K562 (cell line): Measurements from ENCODE around the gene PRKCE.

Experiments
- ADNP ChIP-seq: fragments of 200-800 bp; sonication (Bioruptor generic); IDR thresholded peaks from 2 replicates; pipeline ENCODE4 v1.6.1; 2016; ENCODE audit warnings: missing genetic modification characterization, missing compliant biosample characterization
- BCL6 ChIP-seq: fragments of 250-450 bp; sonication (Bioruptor Pico); IDR thresholded peaks from 2 replicates; pipeline ENCODE4 v1.4.0; 2020
- FOXM1 ChIP-seq, 2 experiments: fragments of 450-650 bp in 1 of 2; sonication (generic) in 1 of 2; formaldehyde crosslinking in 1 of 2; IDR thresholded peaks; 2 replicates each; pipeline versions ENCODE4 v1.6.1 to v1.9.0; 2017 to 2022; ENCODE audit warnings: low read depth in 2 of 2, mild to moderate bottlenecking in 2 of 2, missing genetic modification reagents in 1 of 2, moderate library complexity in 1 of 2
- MECOM ChIP-seq: fragments of 250-450 bp; sonication (Bioruptor Pico); IDR thresholded peaks from 2 replicates; pipeline ENCODE4 v1.8.0; 2022; ENCODE audit warnings: inconsistent platforms
- MYC ChIP-seq, 2 experiments: fragments of 250-450 bp in 1 of 2; sonication (Bioruptor Pico) in 1 of 2; IDR thresholded peaks; 2 replicates each; pipeline versions ENCODE4 v1.5.1 to v1.6.1; 2012 to 2021; ENCODE audit warnings: low read depth in 2 of 2, borderline replicate concordance in 1 of 2, improper control_type of control experiment in 1 of 2, low read length in 1 of 2, mild to moderate bottlenecking in 1 of 2, moderate library complexity in 1 of 2
- REST ChIP-seq, 2 experiments: fragments of 450-650 bp; formaldehyde crosslinking in 1 of 2; IDR thresholded peaks; 2 replicates each; pipeline versions ENCODE4 v1.4.0 to v1.6.1; 2014 to 2020; ENCODE audit warnings: mild to moderate bottlenecking in 2 of 2, borderline replicate concordance in 1 of 2, low read depth in 1 of 2
- TCF3 ChIP-seq: sonication (generic); formaldehyde crosslinking; IDR thresholded peaks from 2 replicates; pipeline ENCODE4 v1.4.0; 2020; ENCODE audit warnings: mild to moderate bottlenecking, missing genetic modification reagents
- TF ChIP-seq, protein P1 (sequence below), 3 experiments: IDR thresholded peaks in 2 of 3; conservative IDR thresholded peaks in 1 of 3; 2 replicates each; pipeline ENCODE4 v1.5.1; 2011 to 2012; ENCODE audit warnings: low read length in 3 of 3, mild to moderate bottlenecking in 3 of 3, control low read depth in 2 of 3, improper control_type of control experiment in 1 of 3, inconsistent platforms in 1 of 3, low read depth in 1 of 3, mixed read lengths in 1 of 3, moderate library complexity in 1 of 3; ENCODE audit not compliant: insufficient read depth in 2 of 3
- TF ChIP-seq, protein P2 (sequence below): sonication (generic); formaldehyde crosslinking; IDR thresholded peaks from 2 replicates; pipeline ENCODE4 v1.8.0; 2022; ENCODE audit warnings: missing genetic modification reagents, mild to moderate bottlenecking, moderate library complexity, borderline replicate concordance
- TF ChIP-seq, protein P3 (sequence below), 2 experiments: fragments of 450-650 bp in 1 of 2; IDR thresholded peaks; 2 replicates each; pipeline ENCODE4 v1.6.1; 2011 to 2017; ENCODE audit warnings: low read depth in 2 of 2, antibody characterized with exemption in 1 of 2, borderline replicate concordance in 1 of 2, low read length in 1 of 2, mild to moderate bottlenecking in 1 of 2, mixed read lengths in 1 of 2; ENCODE audit not compliant: control insufficient read depth in 1 of 2
- TF ChIP-seq, protein P4 (sequence below), 2 experiments: fragments of 450-650 bp; IDR thresholded peaks; 2 replicates each; pipeline ENCODE4 v1.6.1; 2018; ENCODE audit warnings: mild to moderate bottlenecking in 2 of 2, low read depth in 1 of 2; ENCODE audit not compliant: partially characterized antibody in 2 of 2

- TF ChIP-seq FOXM1 (IDR thresholded peaks at IDR 0.05; ENCODE audit: low read depth) (no peak), FOXM1 (CRISPR knock-in tag; IDR thresholded peaks at IDR 0.05; ENCODE audit: low read depth) (no peak), MYC (IDR thresholded peaks at IDR 0.05; ENCODE audit: low read depth, low read length) (no peak), MYC (CRISPR knock-in tag; IDR thresholded peaks at IDR 0.05; ENCODE audit: borderline replicate concordance, low read depth) (no peak), TCF3 (CRISPR knock-in tag) (no peak), BCL6 (no peak), REST (IDR thresholded peaks at IDR 0.05; ENCODE audit: borderline replicate concordance) (no peak), REST (CRISPR knock-in tag; IDR thresholded peaks at IDR 0.05; ENCODE audit: low read depth) (no peak), ADNP (no peak), MECOM (no peak)
- TF ChIP-seq, protein P1, sequence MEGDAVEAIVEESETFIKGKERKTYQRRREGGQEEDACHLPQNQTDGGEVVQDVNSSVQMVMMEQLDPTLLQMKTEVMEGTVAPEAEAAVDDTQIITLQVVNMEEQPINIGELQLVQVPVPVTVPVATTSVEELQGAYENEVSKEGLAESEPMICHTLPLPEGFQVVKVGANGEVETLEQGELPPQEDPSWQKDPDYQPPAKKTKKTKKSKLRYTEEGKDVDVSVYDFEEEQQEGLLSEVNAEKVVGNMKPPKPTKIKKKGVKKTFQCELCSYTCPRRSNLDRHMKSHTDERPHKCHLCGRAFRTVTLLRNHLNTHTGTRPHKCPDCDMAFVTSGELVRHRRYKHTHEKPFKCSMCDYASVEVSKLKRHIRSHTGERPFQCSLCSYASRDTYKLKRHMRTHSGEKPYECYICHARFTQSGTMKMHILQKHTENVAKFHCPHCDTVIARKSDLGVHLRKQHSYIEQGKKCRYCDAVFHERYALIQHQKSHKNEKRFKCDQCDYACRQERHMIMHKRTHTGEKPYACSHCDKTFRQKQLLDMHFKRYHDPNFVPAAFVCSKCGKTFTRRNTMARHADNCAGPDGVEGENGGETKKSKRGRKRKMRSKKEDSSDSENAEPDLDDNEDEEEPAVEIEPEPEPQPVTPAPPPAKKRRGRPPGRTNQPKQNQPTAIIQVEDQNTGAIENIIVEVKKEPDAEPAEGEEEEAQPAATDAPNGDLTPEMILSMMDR (IDR thresholded peaks at IDR 0.05 in 2 of 3, conservative IDR thresholded peaks at IDR 0.05 in 1 of 3; ENCODE audit: insufficient read depth in 2 of 3, low read depth in 1 of 3, low read length in 3 of 3), result no peak
- TF ChIP-seq, protein P2, sequence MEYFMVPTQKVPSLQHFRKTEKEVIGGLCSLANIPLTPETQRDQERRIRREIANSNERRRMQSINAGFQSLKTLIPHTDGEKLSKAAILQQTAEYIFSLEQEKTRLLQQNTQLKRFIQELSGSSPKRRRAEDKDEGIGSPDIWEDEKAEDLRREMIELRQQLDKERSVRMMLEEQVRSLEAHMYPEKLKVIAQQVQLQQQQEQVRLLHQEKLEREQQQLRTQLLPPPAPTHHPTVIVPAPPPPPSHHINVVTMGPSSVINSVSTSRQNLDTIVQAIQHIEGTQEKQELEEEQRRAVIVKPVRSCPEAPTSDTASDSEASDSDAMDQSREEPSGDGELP (CRISPR knock-in tag), result no peak
- TF ChIP-seq, protein P3, sequence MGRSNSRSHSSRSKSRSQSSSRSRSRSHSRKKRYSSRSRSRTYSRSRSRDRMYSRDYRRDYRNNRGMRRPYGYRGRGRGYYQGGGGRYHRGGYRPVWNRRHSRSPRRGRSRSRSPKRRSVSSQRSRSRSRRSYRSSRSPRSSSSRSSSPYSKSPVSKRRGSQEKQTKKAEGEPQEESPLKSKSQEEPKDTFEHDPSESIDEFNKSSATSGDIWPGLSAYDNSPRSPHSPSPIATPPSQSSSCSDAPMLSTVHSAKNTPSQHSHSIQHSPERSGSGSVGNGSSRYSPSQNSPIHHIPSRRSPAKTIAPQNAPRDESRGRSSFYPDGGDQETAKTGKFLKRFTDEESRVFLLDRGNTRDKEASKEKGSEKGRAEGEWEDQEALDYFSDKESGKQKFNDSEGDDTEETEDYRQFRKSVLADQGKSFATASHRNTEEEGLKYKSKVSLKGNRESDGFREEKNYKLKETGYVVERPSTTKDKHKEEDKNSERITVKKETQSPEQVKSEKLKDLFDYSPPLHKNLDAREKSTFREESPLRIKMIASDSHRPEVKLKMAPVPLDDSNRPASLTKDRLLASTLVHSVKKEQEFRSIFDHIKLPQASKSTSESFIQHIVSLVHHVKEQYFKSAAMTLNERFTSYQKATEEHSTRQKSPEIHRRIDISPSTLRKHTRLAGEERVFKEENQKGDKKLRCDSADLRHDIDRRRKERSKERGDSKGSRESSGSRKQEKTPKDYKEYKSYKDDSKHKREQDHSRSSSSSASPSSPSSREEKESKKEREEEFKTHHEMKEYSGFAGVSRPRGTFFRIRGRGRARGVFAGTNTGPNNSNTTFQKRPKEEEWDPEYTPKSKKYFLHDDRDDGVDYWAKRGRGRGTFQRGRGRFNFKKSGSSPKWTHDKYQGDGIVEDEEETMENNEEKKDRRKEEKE (IDR thresholded peaks at IDR 0.05; ENCODE audit: borderline replicate concordance in 1 of 2, control insufficient read depth in 1 of 2, low read depth in 2 of 2, low read length in 1 of 2), result no peak
- TF ChIP-seq, protein P4, sequence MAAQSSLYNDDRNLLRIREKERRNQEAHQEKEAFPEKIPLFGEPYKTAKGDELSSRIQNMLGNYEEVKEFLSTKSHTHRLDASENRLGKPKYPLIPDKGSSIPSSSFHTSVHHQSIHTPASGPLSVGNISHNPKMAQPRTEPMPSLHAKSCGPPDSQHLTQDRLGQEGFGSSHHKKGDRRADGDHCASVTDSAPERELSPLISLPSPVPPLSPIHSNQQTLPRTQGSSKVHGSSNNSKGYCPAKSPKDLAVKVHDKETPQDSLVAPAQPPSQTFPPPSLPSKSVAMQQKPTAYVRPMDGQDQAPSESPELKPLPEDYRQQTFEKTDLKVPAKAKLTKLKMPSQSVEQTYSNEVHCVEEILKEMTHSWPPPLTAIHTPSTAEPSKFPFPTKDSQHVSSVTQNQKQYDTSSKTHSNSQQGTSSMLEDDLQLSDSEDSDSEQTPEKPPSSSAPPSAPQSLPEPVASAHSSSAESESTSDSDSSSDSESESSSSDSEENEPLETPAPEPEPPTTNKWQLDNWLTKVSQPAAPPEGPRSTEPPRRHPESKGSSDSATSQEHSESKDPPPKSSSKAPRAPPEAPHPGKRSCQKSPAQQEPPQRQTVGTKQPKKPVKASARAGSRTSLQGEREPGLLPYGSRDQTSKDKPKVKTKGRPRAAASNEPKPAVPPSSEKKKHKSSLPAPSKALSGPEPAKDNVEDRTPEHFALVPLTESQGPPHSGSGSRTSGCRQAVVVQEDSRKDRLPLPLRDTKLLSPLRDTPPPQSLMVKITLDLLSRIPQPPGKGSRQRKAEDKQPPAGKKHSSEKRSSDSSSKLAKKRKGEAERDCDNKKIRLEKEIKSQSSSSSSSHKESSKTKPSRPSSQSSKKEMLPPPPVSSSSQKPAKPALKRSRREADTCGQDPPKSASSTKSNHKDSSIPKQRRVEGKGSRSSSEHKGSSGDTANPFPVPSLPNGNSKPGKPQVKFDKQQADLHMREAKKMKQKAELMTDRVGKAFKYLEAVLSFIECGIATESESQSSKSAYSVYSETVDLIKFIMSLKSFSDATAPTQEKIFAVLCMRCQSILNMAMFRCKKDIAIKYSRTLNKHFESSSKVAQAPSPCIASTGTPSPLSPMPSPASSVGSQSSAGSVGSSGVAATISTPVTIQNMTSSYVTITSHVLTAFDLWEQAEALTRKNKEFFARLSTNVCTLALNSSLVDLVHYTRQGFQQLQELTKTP (IDR thresholded peaks at IDR 0.05; ENCODE audit: low read depth in 1 of 2, partially characterized antibody in 2 of 2), result no peak
Observed at GRCh38 chr2:46198966-46199365, 547.5 kb downstream of the PRKCE start.
